SKM-1 (cell line): ENCODE results near the gene C1QA.
A peak's percentile ranks its signal among the peaks of the same experiment; 100 is the strongest.
"Not testable (repeated sequence)": the region's sequence is repeated elsewhere in the genome, so short reads cannot be mapped to it uniquely, and the experiment has no call there.

ENCODE experiments used
- DNase-seq: peaks from one replicate; lab custom pipeline; 2025; ENCODE audit not compliant: unreplicated experiment; lab: John Stamatoyannopoulos, UW

C1QA gene

GRCh38 chr1:22671999-22672398 is 35.6 kb downstream of the C1QA start:
- DNase-seq = no peak

DNA sequence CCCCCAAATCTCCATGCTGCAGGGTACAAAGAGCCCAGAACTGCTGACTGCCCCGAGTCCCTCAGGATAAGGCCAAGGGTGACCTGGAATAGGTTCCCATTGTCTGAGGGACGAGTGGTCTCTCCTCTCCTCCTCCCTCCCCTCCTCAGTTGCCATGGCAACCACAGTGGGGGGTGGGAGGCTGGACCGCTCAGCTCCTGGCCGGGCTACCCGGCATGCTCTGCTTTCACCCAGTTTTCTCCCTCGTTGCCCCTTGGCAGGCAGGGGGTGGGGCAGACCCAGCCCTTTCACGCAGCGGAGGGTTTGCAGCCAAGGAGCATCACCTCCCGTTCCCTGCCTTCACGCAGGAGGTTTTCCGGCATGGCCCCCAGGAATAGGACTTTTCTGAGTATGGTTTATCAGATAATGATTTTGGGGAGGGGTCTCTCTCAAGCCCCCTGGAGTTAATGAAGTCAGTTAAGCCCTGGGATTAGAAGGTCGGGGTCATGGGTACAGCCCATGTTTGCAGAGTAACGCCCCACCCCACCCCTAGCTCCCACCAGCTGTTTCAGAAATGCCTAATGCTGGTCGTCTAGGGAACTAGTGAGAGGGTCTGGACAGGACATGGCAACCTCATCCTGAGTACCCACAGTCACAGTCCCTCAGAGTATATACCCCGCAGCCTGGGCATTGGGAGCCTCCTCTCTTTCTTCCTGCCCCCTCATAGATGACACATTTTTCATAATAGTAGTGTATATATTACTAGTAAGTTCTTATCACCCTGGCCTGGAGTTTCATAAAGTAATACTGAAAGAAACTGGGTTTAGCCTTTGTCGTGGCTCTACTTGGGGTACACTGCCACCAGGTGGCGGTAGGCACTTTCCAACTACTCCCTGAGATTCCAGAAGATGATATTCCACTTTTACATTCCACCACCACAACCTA is 37.3 kb downstream of the C1QA start:
- DNase-seq = peak; percentile 62

- DNase-seq = no peak
Measured at GRCh38 chr1:22674410-22674749, 38.0 kb downstream of the C1QA start.

- not testable (repeated sequence) for DNase-seq
Measured at GRCh38 chr1:22676151-22676550, 39.7 kb downstream of the C1QA start.

DNA sequence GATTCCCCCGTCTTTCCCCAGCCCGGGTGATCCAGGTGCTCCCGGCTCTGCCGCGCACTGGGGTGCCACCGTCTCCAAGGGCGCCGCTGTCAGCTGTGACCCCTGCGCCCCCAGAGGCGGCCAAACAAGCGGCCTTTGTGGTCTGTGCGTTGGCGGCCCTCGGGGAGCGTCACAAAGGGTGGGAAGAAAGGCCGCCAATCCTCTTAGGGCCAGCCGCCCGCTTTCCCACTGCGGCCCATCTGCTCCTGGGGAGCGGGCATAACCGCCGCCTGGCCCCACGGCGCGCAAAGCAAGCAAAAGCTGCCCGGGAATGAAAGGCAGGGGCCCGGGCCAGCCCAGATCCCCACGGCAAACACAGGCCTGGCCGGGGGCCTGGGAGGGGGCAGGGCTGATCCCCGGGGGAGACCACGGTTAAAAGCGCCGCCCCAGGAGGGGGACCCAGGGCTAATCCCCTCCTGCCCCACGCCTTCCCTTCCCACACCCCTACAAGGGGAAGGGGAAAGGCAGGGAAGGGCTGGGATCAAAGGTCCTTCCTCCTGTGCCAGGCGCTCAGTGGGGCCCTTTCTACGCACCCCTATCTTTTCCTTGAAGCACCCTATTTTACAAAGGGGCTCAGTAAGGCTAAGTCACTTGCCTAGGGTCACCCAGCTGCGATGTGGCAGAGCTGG is 40.6 kb downstream of the C1QA start:
- no peak for DNase-seq

- DNase-seq = no peak
Measured at GRCh38 chr1:22677931-22678896, 41.8 kb downstream of the C1QA start.

GRCh38 chr1:22680726-22681125 is 44.3 kb downstream of the C1QA start:
- no peak for DNase-seq

DNA sequence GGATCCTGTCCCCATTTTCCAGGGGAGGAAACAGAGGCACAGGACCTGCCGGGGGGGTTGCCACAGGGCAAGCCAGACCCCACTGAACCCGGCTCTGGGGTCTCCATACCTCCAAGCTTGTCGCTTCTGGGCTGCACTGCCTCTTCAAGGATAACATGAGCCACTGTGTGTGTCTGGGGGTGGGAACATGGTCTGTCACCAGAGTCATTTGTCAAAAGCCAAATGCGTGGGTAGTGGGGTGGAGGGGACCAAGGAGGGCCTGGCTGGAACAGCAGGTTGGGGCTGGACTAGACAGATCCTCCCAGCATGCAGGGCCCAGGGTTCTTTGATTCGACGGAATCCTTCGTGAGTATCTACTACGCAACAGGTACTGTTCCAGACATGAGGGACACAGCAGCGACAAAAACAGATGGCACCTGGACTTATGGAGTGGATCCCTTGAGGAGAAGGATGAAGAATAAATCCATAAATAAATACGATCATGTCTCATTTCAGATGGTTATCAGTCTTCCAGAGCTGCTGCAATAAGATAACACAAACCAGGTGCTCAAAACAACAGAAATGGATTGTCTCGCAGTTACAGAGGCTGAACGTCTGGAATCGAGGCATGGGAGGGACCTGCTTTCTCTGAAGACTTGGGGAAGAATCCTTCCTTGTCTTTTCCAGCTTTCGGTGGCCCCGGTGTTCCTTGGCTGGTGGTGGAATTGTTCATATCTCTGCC is 45.3 kb downstream of the C1QA start:
- DNase-seq = no peak

DNA sequence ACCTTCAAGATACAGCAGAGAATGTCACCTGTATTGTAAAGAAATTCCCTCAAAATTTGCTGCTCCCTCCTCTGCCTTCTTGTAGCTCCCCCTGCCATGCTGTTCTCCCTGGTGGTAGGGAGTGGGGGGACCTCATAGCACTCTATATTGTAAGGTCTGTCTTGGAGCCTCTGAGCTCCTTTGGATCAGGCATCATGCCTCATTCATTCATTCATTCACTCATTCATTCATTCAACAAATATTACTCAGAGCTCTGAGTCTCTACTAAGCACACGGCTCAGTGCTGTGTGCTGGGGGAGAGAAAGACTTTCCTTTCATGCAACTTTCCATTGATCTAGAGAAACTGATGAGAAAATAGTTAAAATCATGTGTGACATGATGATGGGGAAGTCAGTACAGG is 47.1 kb downstream of the C1QA start:
- DNase-seq = no peak

DNA sequence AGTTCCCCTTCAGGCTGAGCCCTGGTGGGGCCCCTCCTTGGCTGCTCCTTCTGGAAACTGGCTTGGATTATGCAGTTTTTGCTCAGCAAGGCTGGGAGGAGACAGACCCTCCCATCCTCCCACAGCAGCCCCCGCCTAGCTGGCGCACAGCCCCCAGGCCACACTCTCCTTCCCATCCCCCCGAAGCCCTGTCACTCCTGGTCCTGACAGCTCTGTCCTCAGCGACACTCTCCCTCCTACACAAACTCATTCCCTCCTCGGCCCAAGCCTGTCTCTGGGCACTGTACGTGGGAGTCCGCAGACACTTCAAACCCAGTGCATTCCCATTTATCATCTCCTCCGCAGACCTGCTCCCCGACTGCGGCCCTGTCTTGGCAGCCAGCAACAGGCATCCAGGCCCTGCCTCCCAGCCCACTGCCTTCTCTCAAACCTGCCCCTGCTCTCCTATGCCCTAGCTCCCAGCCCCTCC is 49.2 kb downstream of the C1QA start:
- no peak for DNase-seq

DNA sequence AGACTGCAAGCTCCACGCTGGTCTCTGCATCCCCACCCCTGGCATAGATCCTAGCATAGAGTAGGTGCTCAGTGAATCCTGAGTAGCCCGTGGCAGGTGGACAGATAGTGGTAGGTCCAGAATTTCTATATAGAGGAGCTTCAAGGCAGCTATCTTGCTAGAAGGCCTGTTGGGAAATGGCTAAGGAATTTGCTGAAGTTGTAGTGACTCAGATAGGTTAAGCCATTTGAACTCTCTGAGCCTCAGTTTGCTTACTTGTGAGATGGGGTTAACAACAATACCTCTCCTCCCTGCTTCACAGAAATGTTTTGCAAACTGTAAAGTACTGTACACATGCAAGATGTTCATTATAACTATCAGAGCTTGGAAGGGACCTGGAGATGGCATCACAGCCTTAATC is 50.8 kb downstream of the C1QA start:
- DNase-seq = no peak

- no peak for DNase-seq
Measured at GRCh38 chr1:22688466-22688865, 52.0 kb downstream of the C1QA start.
